HG02885 (cell line): Measurements from ENCODE around the gene ZBTB7B.

Experiments
- ATAC-seq: cut with Tn5 transposase; IDR thresholded peaks from one replicate; pipeline ENCODE4 v1.9.1; 2021; ENCODE audit warnings: mild to moderate bottlenecking; ENCODE audit not compliant: unreplicated experiment, poor library complexity

The ZBTB7B gene

DNA sequence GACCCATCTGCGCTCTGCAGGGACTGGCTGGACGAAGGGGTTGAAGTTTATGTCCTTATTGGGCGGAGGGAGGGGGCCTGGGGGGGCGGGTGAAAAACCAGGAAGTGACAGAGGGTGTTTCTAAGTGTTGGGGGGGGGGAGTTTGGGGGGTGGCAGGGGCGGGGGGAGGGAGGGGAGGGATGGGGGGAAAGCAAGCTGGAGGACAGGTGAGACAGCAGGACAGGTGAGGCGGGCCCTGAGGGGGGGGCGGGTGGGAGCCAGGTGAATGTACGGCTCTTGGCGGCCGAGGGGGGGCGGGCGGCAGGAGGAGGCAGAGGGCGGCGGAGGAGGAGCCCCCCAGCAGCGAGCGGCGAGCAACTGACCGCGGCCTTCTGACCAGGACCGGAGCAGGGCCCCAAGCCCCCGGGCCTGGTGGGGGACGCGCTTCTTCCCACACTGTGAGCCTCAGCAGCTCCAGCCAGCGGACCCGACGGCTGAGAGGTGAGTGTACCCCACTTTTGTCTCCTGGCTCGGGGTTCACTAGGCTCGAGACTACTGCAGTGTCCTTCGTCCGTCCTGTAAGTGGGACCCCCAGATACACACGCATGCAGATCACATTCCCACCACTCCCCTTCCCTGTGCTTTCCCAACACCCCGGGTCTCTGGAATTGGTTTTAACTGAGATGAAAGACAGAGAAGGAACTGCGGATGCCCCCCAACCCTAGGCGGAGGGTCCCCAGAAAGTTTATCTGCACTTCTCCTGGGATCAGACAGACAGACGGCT lies at the start of gene ZBTB7B:
Gene ZBTB7B (plus strand): TSS at position 339 of the 763 bp plus-strand sequence. CDS start 11,859 bp downstream, outside the sequence.
- peak; percentile 4 for ATAC-seq

DNA sequence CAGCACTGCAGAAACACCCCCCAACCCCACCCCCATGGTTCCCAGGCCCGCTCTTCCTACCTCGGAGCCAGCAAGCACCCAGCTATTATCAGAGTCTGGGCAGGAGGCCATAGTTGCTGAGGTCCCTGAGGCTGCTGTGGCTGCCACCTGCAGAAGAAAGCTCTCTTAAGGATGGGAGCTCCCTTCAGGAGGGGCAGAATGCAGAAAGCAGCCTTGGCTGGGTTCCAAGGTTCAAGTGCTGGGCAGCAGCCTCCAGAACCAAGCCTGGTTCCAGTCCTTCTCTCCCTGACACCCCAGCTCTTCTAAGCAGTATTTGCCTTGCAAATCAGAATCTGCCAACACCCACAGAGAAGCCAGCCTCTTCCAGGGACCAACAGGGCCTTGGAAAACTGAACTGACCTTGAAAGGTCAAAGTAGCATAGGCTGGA lies 49.0 kb upstream of the ZBTB7B start:
- no peak for ATAC-seq

GRCh38 chr1:154954541-154954940 lies 48.1 kb upstream of the ZBTB7B start:
- no peak for ATAC-seq

DNA sequence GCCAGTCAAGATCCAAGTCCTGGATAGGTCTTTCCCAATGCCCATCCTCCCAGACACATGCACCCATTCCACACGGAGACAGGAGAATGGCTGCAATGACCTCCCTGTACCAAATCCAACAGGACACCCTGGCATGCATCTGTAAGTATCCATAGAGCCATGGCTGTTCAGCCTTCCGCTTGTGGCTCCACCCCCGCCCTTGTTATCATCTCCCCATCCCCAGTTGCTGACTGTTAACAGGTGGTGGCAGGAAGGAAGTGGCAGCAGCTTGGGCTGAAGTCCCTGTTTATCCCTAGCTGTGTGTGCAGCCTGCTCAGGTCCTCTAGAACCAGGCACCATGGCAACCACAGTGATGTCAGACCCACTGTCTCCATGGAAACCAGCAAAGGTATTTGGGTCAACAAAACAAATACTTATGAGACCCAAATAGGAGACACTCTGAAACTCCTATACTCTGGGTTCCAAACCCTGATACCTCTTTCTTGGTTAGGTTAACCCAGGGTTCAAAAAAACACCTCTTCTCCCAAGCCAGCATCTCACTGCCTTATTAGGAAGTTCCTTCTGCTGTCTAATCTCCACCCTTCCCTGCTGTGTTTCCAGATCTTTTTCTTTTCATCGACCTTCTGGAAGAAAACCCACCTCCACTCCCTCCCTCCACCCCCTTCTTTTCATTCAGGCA lies 47.4 kb upstream of the ZBTB7B start:
- no peak for ATAC-seq

GRCh38 chr1:154955718-154956543 lies 46.7 kb upstream of the ZBTB7B start, which contains the start of gene PBXIP1:
Gene PBXIP1, minus strand, starts transcription at chr1:154956099. Its CDS starts 2,378 bp downstream, at chr1:154953721.
- ATAC-seq, result peak; percentile 82

- no peak for ATAC-seq
These were observed 46.1 kb upstream of the ZBTB7B start for GRCh38 chr1:154956544-154956941.

DNA sequence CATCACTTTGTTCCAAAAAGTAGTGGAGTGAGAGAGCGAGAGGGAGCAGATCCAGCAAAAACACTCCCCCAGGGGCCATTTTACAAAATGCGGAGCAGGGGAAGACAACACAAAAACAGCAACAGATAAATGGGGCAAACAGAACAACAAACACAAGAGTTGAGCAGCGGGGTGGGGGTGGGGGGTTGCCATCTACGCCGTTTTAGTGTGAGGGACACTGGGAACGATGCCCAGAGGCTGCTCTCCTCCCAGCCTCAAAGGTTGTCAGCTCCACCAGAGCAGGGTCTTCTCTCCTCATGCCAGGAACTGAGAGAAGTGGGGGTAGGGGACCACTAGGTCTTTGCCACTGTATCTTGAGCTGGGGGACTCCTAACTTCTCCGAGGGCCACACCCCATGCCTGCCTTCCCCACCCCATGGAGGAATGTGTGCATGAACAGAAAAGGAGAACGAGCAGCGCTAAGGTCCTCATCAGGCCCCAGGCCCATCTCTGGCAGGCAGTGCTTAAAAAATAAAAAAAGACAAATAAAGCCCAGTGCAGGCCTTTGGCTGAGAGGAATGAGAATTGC lies 45.4 kb upstream of the ZBTB7B start:
- no peak for ATAC-seq

- ATAC-seq, result no peak
These were observed 44.6 kb upstream of the ZBTB7B start for GRCh38 chr1:154958036-154958435.

DNA sequence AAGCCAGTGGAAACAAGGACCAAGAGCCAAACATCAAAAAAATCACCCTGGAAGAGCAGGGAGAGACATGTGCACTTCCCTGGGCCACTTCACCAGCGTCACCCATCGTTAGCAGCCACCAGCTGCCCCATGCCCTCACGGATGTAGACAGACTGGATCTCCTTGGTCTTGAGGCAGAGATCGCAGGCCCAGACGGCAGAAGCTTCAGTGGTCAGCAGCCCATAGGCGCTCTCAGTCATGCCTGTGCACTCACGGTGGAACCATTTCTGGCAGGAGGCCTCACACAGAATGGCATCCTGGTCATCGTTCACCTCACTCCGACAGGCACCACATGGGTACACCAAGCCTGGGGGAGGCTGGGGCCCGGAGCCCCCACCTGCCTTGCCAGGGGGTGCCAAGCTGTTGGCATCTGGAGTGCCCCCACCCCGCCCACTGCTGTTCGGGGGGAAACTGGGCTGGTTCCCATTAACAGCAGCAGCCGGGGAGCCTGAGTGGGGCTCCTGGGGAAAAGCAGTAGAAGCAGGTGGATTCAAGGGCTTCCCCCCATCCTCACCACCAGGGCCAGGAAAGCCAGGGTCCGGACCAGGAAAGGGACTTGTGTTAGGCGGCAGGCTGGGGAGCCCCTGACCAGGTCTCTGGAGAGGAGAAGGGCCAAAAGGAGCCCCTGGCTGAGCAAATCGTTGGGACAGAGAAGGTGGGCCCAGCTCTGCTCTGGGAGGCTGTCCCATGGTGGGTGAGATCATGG lies 43.7 kb upstream of the ZBTB7B start:
- no peak for ATAC-seq

GRCh38 chr1:154959426-154959780 lies 43.2 kb upstream of the ZBTB7B start:
- no peak for ATAC-seq

DNA sequence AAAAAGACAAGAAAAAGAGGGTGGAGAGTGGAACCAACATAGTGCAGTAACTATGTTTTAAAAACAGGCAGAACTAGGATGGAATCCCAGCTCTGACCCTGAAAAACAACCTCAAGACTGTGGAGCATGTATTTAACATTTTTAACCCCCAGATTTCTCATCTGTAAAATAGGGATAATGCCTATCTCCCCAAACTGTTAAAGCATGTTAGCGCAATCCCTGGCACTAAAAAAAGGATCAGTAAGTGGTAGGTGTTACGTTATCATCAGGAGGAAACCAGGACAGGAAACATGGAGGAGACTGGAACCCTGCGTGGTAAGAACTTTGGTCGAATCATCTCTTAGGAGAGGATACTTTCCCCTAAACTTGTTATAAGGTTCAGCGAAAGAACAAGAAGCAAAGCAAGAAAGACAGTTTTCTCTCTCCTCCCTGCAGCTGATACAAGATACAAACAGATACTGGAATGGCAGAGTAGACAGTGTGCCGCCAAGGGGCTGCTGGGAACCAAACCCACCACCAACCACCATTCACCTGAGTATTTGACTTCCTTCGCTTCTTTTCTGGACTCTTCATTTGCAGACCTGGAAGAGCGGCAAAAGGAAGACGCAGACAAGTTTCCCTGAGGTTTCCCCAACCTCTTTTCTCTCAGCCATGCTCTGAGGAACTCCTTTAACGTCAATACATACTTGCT lies 42.0 kb upstream of the ZBTB7B start:
- no peak for ATAC-seq

GRCh38 chr1:154961207-154962155 lies 41.1 kb upstream of the ZBTB7B start, which contains the start of gene PYGO2:
Gene PYGO2, minus strand, starts transcription at chr1:154961782. Its CDS starts 206 bp downstream, at chr1:154961576.
- ATAC-seq, result peak; percentile 70

- peak; percentile 18 for ATAC-seq
These were observed 40.3 kb upstream of the ZBTB7B start for GRCh38 chr1:154962156-154962749.

GRCh38 chr1:154962795-154963330 lies 39.7 kb upstream of the ZBTB7B start:
- no peak for ATAC-seq

GRCh38 chr1:154963643-154964042 lies 39.0 kb upstream of the ZBTB7B start:
- ATAC-seq, result no peak

DNA sequence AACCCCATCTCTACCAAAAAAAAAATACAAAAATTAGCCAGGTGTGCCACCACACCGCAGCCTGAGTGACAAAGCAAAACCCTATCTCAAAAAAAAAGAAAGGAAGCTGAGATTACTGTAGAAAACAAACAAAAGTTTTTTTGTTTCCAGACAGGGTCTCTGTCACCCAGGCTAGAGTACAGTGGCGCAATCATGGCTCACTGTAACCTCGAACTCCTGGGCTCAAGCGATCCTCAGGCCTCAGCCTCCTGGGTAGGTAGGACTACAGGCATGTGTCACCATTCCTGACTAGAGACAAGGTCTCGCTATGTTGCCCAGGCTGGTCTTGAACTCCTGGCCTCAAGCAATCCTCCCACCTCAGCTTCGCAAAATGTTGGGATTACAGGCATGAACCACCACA lies 38.2 kb upstream of the ZBTB7B start:
- no peak for ATAC-seq

DNA sequence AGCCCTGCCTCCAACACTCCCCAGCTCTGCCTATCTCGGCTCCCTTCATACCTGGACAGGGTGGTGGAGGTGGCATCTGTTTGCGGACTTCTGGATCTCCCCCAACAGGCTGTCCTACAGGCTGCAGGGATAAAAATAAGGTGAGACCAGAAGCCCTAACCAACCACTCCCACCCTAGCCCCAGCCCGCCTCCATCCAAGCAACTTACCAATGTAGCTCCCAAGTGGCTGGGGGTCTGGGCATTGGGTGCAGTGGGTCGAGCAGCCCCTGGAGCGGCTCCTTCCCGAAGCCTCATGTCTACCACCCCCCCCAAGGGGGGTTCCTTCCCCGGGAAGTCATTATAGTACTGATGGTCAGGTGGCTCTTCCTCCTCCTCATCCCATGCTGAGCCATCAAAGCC lies 36.5 kb upstream of the ZBTB7B start:
- no peak for ATAC-seq
